Natural killer cell (primary cell): Measurements from ENCODE around the gene ALG14. TPM values are rescaled to one million over a fixed set of nuclear protein-coding genes. Genes with fewer than 3 reads are reported as not detected.

Source experiments
- ATAC-seq, 3 donors: fragments of 150-1000 bp in 2 of 3; fragments of 200-7000 bp in 1 of 3; cut with Tn5 transposase; 1 replicate in 1 of 3; 2 replicates in 2 of 3; pipeline ENCODE4 v1.10.0; 2021; ENCODE audit warnings: mild to moderate bottlenecking in 2 of 3, moderate library complexity in 2 of 3
- DNase-seq, 2 donors: peaks; one replicate each; pipeline versions ENCODE4 v3.0.0 to v3.0.0-alpha.2; 2013 to 2021; ENCODE audit warnings: mixed read lengths in 1 of 2
- H3K27ac ChIP-seq: one replicate; pipeline ENCODE4 v1.5.1; 2013; ENCODE audit warnings: mild to moderate bottlenecking, low read length
- H3K27me3 ChIP-seq: one replicate; pipeline ENCODE4 v1.6.1; 2013; ENCODE audit warnings: low read length; ENCODE audit not compliant: control insufficient read depth, insufficient read depth
- H3K36me3 ChIP-seq: one replicate; pipeline ENCODE4 v1.6.1; 2013; ENCODE audit warnings: low read length; ENCODE audit not compliant: control insufficient read depth, insufficient read depth
- H3K4me1 ChIP-seq: one replicate; pipeline ENCODE4 v1.6.1; 2013; ENCODE audit warnings: low read length; ENCODE audit not compliant: control insufficient read depth, insufficient read depth
- H3K4me3 ChIP-seq: one replicate; pipeline ENCODE4 v1.5.1; 2013; ENCODE audit warnings: low read length
- H3K9me3 ChIP-seq: one replicate; pipeline ENCODE4 v1.6.1; 2013; ENCODE audit warnings: low read length; ENCODE audit not compliant: control insufficient read depth, insufficient read depth
- H3K27ac Mint-ChIP-seq, 2 donors: one replicate each; pipeline ENCODE4 v1.8.0; 2022; ENCODE audit warnings: mild to moderate bottlenecking in 2 of 2, mixed read lengths in 2 of 2, moderate library complexity in 1 of 2
- H3K27me3 Mint-ChIP-seq, 2 donors: one replicate each; pipeline ENCODE4 v1.8.0; 2022; ENCODE audit warnings: low read depth in 2 of 2, mixed read lengths in 2 of 2
- H3K36me3 Mint-ChIP-seq: one replicate; pipeline ENCODE4 v1.8.0; 2022; ENCODE audit warnings: mixed read lengths
- H3K4me1 Mint-ChIP-seq, 2 donors: one replicate each; pipeline ENCODE4 v1.8.0; 2022; ENCODE audit warnings: mixed read lengths in 2 of 2
- H3K4me3 Mint-ChIP-seq: one replicate; pipeline ENCODE4 v1.8.0; 2022; ENCODE audit warnings: mild to moderate bottlenecking, moderate library complexity, mixed read lengths
- H3K9me3 Mint-ChIP-seq, 2 donors: one replicate each; pipeline ENCODE4 v1.8.0; 2022; ENCODE audit warnings: mixed read lengths in 2 of 2
- WGBS: methylation state at CpG from one replicate; pipeline ENCODE4 v1.1.7; 2013; ENCODE audit warnings: missing lambda C conversion rate; ENCODE audit not compliant: insufficient coverage; 5-methylcytosine and 5-hydroxymethylcytosine counted together
- intact Hi-C: fragments of 100-400 bp; cut with micrococcal nuclease; formaldehyde crosslinking; loops from one replicate; pipeline ENCODE4 v1.14.2; 2022
- total RNA-seq, 4 donors: library from RNA; stranded (reverse); fragments of 120-200 nt in 1 of 4; gene quantifications; one replicate each; pipeline versions ENCODE4 v1.2.3 to v1.2.4, GENCODE V29; 2013 to 2022
- TF ChIP-seq, protein P1 (sequence below): fragments of 200-600 bp; IDR thresholded peaks from one replicate; pipeline ENCODE4 v1.8.0; 2022; ENCODE audit warnings: antibody characterized with exemption

ALG14 gene
- total RNA-seq, 3 donors from 2014 or later (not counting 1 experiment from before 2014, with no cell fraction given): 0.48 to 2.3 (median 1.1) TPM

DNA sequence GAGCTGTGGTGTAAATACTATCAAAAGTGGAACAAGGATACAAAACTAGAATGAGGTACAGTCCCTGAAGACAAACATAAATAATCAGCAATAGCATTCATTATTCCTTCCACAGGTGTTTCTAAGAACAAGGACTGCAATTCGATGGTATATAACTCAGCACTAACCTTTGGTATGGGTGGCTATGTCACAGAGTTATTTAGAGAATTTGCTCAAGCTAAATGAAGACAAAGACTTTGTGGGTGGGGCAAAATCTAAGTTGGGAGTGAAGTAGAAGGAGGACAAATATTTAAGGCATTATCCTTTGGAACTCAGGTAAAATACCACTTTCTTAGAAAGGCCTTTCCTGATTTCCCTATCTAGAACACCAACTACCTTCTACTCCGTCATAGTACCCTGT is 94.3 kb downstream of the ALG14 start:
- TF ChIP-seq, protein P1, sequence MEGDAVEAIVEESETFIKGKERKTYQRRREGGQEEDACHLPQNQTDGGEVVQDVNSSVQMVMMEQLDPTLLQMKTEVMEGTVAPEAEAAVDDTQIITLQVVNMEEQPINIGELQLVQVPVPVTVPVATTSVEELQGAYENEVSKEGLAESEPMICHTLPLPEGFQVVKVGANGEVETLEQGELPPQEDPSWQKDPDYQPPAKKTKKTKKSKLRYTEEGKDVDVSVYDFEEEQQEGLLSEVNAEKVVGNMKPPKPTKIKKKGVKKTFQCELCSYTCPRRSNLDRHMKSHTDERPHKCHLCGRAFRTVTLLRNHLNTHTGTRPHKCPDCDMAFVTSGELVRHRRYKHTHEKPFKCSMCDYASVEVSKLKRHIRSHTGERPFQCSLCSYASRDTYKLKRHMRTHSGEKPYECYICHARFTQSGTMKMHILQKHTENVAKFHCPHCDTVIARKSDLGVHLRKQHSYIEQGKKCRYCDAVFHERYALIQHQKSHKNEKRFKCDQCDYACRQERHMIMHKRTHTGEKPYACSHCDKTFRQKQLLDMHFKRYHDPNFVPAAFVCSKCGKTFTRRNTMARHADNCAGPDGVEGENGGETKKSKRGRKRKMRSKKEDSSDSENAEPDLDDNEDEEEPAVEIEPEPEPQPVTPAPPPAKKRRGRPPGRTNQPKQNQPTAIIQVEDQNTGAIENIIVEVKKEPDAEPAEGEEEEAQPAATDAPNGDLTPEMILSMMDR: no peak
- no peak for ATAC-seq
- H3K9me3 ChIP-seq: no peaks in the 10 kb centered on the region
- no peaks in the 10 kb centered on the region for H3K4me1 ChIP-seq
- intact Hi-C loops: no loop called here
- no peak for DNase-seq
- Mint-ChIP-seq H3K27ac (no peak overlapping the region), H3K9me3 (no peaks in the 10 kb centered on the region), H3K27me3 (no peaks in the 10 kb centered on the region), H3K36me3 (no peaks in the 10 kb centered on the region), H3K4me3 (no peak overlapping the region), H3K4me1 (no peaks in the 10 kb centered on the region)
- no peaks in the 10 kb centered on the region for H3K36me3 ChIP-seq
- H3K27ac ChIP-seq: no peak overlapping the region
- no peaks in the 10 kb centered on the region for H3K27me3 ChIP-seq
- 81% methylated on average over 2 of the region's 2 CpGs for WGBS
- no peak overlapping the region for H3K4me3 ChIP-seq

DNA sequence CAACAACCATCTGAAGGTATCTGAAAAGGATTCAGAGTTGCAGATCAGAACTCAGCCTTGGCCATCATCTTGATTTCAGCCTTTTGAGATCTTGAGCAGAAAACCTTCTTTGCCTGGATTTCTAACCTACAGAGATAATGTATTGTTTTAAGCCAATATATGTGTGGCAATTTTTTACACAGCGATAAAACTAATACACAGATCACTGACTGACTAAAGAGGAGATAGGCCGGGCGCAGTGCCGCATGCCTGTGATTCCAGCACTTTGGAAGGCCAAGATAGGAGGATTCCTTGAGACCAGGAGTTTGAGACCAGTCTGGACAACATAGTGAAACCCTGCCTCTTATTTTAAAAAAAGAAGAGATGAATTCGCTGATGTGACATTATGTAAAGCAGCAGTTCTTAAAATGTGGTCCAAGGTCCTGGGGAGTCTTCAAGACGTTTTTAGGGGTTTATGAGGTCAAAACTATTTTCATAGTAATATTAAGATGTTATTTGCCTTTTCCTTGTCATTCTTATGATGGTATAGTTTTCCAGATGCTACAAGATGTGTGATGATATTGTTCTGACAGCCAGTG is 95.7 kb downstream of the ALG14 start:
- no peaks in the 10 kb centered on the region for H3K36me3 Mint-ChIP-seq
- Histone ChIP-seq H3K4me3 (no peak overlapping the region), H3K27ac (no peak overlapping the region), H3K36me3 (no peaks in the 10 kb centered on the region), H3K9me3 (no peaks in the 10 kb centered on the region), H3K27me3 (no peaks in the 10 kb centered on the region), H3K4me1 (no peaks in the 10 kb centered on the region)
- no peaks in the 10 kb centered on the region for H3K4me1 Mint-ChIP-seq
- DNase-seq (no peak), ATAC-seq (no peak)
- intact Hi-C loops: no loop called here
- 98% methylated on average over 4 of the region's 6 CpGs for WGBS
- no peaks in the 10 kb centered on the region for H3K9me3 Mint-ChIP-seq
- H3K27ac Mint-ChIP-seq: no peak overlapping the region
- TF ChIP-seq, protein P1: no peak
- H3K4me3 Mint-ChIP-seq: no peak overlapping the region
- H3K27me3 Mint-ChIP-seq: no peaks in the 10 kb centered on the region

DNA sequence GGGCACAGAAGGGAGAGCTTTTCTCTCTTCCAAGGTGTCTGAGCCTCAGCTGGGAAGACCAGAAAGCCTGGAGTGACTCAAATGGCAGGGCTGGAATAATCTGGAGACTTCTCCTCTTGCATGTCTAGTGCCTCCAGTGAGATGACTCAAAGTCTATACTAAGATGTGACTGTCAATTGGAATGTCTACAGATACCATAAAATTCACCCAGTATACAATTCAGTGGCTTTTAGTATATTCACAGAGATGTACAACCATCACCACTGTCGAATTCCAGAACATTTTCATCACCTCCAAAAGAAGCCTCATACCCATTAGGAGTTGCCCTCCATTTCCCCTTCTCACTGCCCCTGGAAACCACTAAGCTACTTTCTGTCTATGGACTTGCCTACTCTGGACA is 97.9 kb downstream of the ALG14 start:
- Mint-ChIP-seq H3K9me3 (no peaks in the 10 kb centered on the region), H3K4me1 (no peaks in the 10 kb centered on the region), H3K36me3 (no peaks in the 10 kb centered on the region), H3K27me3 (no peaks in the 10 kb centered on the region), H3K4me3 (no peak overlapping the region), H3K27ac (no peak overlapping the region)
- TF ChIP-seq, protein P1: no peak
- 64% methylated on average over 1 of the region's 1 CpG for WGBS
- H3K4me1 ChIP-seq: no peaks in the 10 kb centered on the region
- DNase-seq (no peak), ATAC-seq (no peak)
- H3K36me3 ChIP-seq: no peaks in the 10 kb centered on the region
- H3K27ac ChIP-seq: no peak overlapping the region
- intact Hi-C loops: no loop called here
- no peaks in the 10 kb centered on the region for H3K27me3 ChIP-seq
- no peak overlapping the region for H3K4me3 ChIP-seq
- no peaks in the 10 kb centered on the region for H3K9me3 ChIP-seq

DNA sequence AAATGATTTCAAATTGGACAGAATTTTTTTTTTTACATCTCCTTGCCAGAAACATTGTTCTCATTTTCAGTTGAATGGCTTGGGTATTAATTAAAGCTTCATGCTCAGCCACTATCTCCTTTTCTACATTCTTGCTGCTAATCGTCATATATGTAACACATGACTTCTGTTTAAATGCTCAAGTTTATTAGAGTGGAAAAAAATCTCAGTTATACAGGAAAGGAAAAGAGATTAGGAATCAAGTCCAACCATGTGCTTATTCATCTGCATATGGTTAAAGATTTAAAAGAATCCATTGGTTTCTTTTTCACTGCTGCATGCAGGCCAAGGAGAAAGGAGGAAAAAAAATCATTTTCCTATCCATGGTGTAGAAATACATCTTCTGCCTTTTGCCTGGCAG is 98.5 kb downstream of the ALG14 start:
- WGBS: no CpG with 5 or more reads among the region's 1 CpG
- H3K36me3 ChIP-seq: no peaks in the 10 kb centered on the region
- intact Hi-C loops: no loop called here
- no peaks in the 10 kb centered on the region for H3K4me1 ChIP-seq
- no peak overlapping the region for H3K27ac ChIP-seq
- TF ChIP-seq, protein P1: no peak
- Mint-ChIP-seq H3K4me1 (no peaks in the 10 kb centered on the region), H3K9me3 (no peaks in the 10 kb centered on the region), H3K27ac (no peak overlapping the region), H3K27me3 (no peaks in the 10 kb centered on the region), H3K4me3 (no peak overlapping the region), H3K36me3 (no peaks in the 10 kb centered on the region)
- ATAC-seq (no peak), DNase-seq (no peak)
- no peak overlapping the region for H3K4me3 ChIP-seq
- no peaks in the 10 kb centered on the region for H3K27me3 ChIP-seq
- no peaks in the 10 kb centered on the region for H3K9me3 ChIP-seq
